Liver (tissue), 9 donors: ENCODE data around the gene ACSL3. TPM values are rescaled to one million over a fixed set of nuclear protein-coding genes. Genes with fewer than 3 reads are reported as not detected.

Experiments used
- DNase-seq: peaks from one replicate; pipeline ENCODE4 v3.0.0-alpha.2; 2017; ENCODE audit warnings: low spot score
- H3K27ac ChIP-seq, 2 donors: one replicate each; pipeline ENCODE4 v1.7.0; 2013; ENCODE audit warnings: inconsistent platforms in 2 of 2, low read length in 2 of 2, control low read depth in 1 of 2, low read depth in 1 of 2, mild to moderate bottlenecking in 1 of 2
- H3K27me3 ChIP-seq, 4 donors: one replicate each; pipeline versions ENCODE4 v1.6.1 to v1.7.0; 2013; ENCODE audit warnings: low read length in 3 of 4, inconsistent platforms in 1 of 4, mild to moderate bottlenecking in 1 of 4, moderate library complexity in 1 of 4; ENCODE audit not compliant: control insufficient read depth in 4 of 4, insufficient read depth in 4 of 4
- H3K36me3 ChIP-seq, 4 donors: one replicate each; pipeline versions ENCODE4 v1.6.1 to v1.7.0; 2013; ENCODE audit warnings: low read length in 3 of 4, mild to moderate bottlenecking in 3 of 4, low read depth in 1 of 4, moderate library complexity in 1 of 4; ENCODE audit not compliant: control insufficient read depth in 4 of 4, insufficient read depth in 3 of 4
- H3K4me1 ChIP-seq, 4 donors: one replicate each; pipeline versions ENCODE4 v1.6.1 to v1.7.0; 2013; ENCODE audit warnings: low read length in 3 of 4, mild to moderate bottlenecking in 3 of 4, moderate library complexity in 1 of 4; ENCODE audit not compliant: control insufficient read depth in 4 of 4, insufficient read depth in 4 of 4
- H3K4me3 ChIP-seq, 3 donors: one replicate each; pipeline versions ENCODE4 v1.6.1 to v1.7.0; 2013; ENCODE audit warnings: low read length in 3 of 3, control low read depth in 1 of 3, low read depth in 1 of 3, mild to moderate bottlenecking in 1 of 3
- H3K9ac ChIP-seq, 2 donors: one replicate each; pipeline ENCODE4 v1.7.0; 2013; ENCODE audit warnings: low read length in 2 of 2, mild to moderate bottlenecking in 2 of 2, moderate library complexity in 2 of 2, control low read depth in 1 of 2, low read depth in 1 of 2
- H3K9me3 ChIP-seq, 4 donors: one replicate each; pipeline versions ENCODE4 v1.6.1 to v1.7.0; 2013; ENCODE audit warnings: low read length in 3 of 4; ENCODE audit not compliant: control insufficient read depth in 4 of 4
- ATF3 ChIP-seq: IDR thresholded peaks from 2 replicates; pipeline ENCODE4 v1.6.1; 2016; ENCODE audit warnings: antibody characterized with exemption
- CTCF ChIP-seq: fragments of 150-350 bp; IDR thresholded peaks from 2 replicates; pipeline ENCODE4 v1.5.1; 2017; ENCODE audit warnings: improper control_type of control experiment, low read depth, low read length; ENCODE audit not compliant: missing input control
- EGR1 ChIP-seq, 2 donors: IDR thresholded peaks; 2 replicates each; pipeline ENCODE4 v1.6.1; 2016 to 2018; ENCODE audit warnings: antibody characterized with exemption in 2 of 2, low read depth in 2 of 2
- FOXA1 ChIP-seq: IDR thresholded peaks from 2 replicates; pipeline ENCODE4 v1.6.1; 2016; ENCODE audit warnings: antibody characterized with exemption
- FOXA2 ChIP-seq: IDR thresholded peaks from 2 replicates; pipeline ENCODE4 v1.6.1; 2016; ENCODE audit warnings: antibody characterized with exemption
- GABPA ChIP-seq, 2 donors: IDR thresholded peaks in 1 of 2; conservative IDR thresholded peaks in 1 of 2; 2 replicates each; pipeline ENCODE4 v1.6.1; 2016; ENCODE audit warnings: antibody characterized with exemption in 2 of 2, mild to moderate bottlenecking in 1 of 2, moderate library complexity in 1 of 2
- HNF4A ChIP-seq, 2 donors: conservative IDR thresholded peaks; 2 replicates each; pipeline ENCODE4 v1.6.1; 2016; ENCODE audit warnings: antibody characterized with exemption in 2 of 2, mild to moderate bottlenecking in 2 of 2
- HNF4G ChIP-seq: IDR thresholded peaks from 2 replicates; pipeline ENCODE4 v1.6.1; 2016; ENCODE audit warnings: antibody characterized with exemption
- JUND ChIP-seq, 2 donors: IDR thresholded peaks; 2 replicates each; pipeline ENCODE4 v1.6.1; 2016; ENCODE audit warnings: antibody characterized with exemption in 2 of 2
- MAX ChIP-seq: IDR thresholded peaks from 2 replicates; pipeline ENCODE4 v1.6.1; 2016; ENCODE audit warnings: antibody characterized with exemption
- NR2F2 ChIP-seq: IDR thresholded peaks from 2 replicates; pipeline ENCODE4 v1.6.1; 2016; ENCODE audit warnings: antibody characterized with exemption
- RAD21 ChIP-seq, 2 donors: IDR thresholded peaks; 2 replicates each; pipeline ENCODE4 v1.6.1; 2016; ENCODE audit warnings: antibody characterized with exemption in 2 of 2, mild to moderate bottlenecking in 2 of 2
- REST ChIP-seq: IDR thresholded peaks from 2 replicates; pipeline ENCODE4 v1.6.1; 2016; ENCODE audit warnings: antibody characterized with exemption, mild to moderate bottlenecking
- RXRA ChIP-seq, 2 donors: IDR thresholded peaks; 2 replicates each; pipeline ENCODE4 v1.6.1; 2017 to 2018; ENCODE audit warnings: antibody characterized with exemption in 2 of 2, mild to moderate bottlenecking in 1 of 2
- SP1 ChIP-seq: IDR thresholded peaks from 2 replicates; pipeline ENCODE4 v1.6.1; 2018; ENCODE audit warnings: antibody characterized with exemption, mild to moderate bottlenecking
- TAF1 ChIP-seq: conservative IDR thresholded peaks from 2 replicates; pipeline ENCODE4 v1.6.1; 2016; ENCODE audit warnings: antibody characterized with exemption, mild to moderate bottlenecking
- YY1 ChIP-seq: IDR thresholded peaks from 2 replicates; pipeline ENCODE4 v1.6.1; 2016; ENCODE audit warnings: antibody characterized with exemption, mild to moderate bottlenecking
- ZBTB33 ChIP-seq: IDR thresholded peaks from 2 replicates; pipeline ENCODE4 v1.6.1; 2016; ENCODE audit warnings: antibody characterized with exemption
- WGBS: extraction: QIAGEN DNeasy Blood & Tissue Kit; methylation state at CpG from one replicate; pipeline ENCODE4 v1.1.7; 2013; 5-methylcytosine and 5-hydroxymethylcytosine counted together
- polyA plus RNA-seq, 2 donors: library from polyadenylated mRNA; stranded (reverse) in 1 of 2; unstranded in 1 of 2; fragments of 200-250 nt in 1 of 2; fragments of >200 nt in 1 of 2; fragmentation: Nextera tagmentation in 1 of 2; extraction: Ambion mirVana in 1 of 2; gene quantifications; one replicate each; pipeline versions ENCODE4 v1.2.1 to v1.2.3, GENCODE V29; 2013 to 2015
- total RNA-seq, 2 donors: library from RNA; depleted of rRNA; stranded (reverse); fragments of >200 nt; gene quantifications; one replicate each; pipeline ENCODE4 v1.2.3, GENCODE V29; 2014
- donor health status: healthy.
- donor health status: healthy.
- donor health status: healthy.
- donor health status: healthy.
- donor health status: healthy.

The ACSL3 gene
- total and polyA plus RNA-seq, 4 donors: 22.2 to 66.6 (median 43.3) TPM

GRCh38 chr2:222952204-222952603, 91.4 kb downstream of the ACSL3 start:
- DNase-seq: no peak
- TF ChIP-seq HNF4A (conservative IDR thresholded peaks at IDR 0.05) (no peak), MAX (no peak), SP1 (no peak), YY1 (no peak), TAF1 (no peak), CTCF (no peak), NR2F2 (no peak), GABPA (IDR thresholded peaks at IDR 0.05 in 1 of 2, conservative IDR thresholded peaks at IDR 0.05 in 1 of 2) (no peak), JUND (IDR thresholded peaks at IDR 0.05) (no peak), RAD21 (IDR thresholded peaks at IDR 0.05) (no peak), REST (no peak), RXRA (IDR thresholded peaks at IDR 0.05) (no peak), ZBTB33 (no peak), FOXA1 (no peak), FOXA2 (no peak), EGR1 (IDR thresholded peaks at IDR 0.05; ENCODE audit: low read depth in 2 of 2) (no peak), ATF3 (no peak), HNF4G (no peak)
- H3K4me3 ChIP-seq: no peak overlapping the region

GRCh38 chr2:222955008-222955407, 94.2 kb downstream of the ACSL3 start:
- Histone ChIP-seq H3K4me3 (no peak overlapping the region), H3K4me1 (no peaks in the 10 kb centered on the region), H3K27me3 (no peaks in the 10 kb centered on the region), H3K36me3 (no peaks in the 10 kb centered on the region), H3K27ac (no peak overlapping the region), H3K9me3 (no peaks in the 10 kb centered on the region), H3K9ac (no peak overlapping the region)
- no peak for TF ChIP-seq HNF4G
- TF ChIP-seq SP1: no peak
- no peak for TF ChIP-seq NR2F2
- no peak for TF ChIP-seq MAX
- TF ChIP-seq RAD21 (IDR thresholded peaks at IDR 0.05): no peak
- no peak for TF ChIP-seq HNF4A (conservative IDR thresholded peaks at IDR 0.05)
- no peak for TF ChIP-seq YY1
- WGBS: 67% methylated on average over 1 of the region's 1 CpG
- no peak for DNase-seq

More at GRCh38 chr2:222952204-222952603, 91.4 kb downstream of the ACSL3 start:
- H3K4me1 ChIP-seq: no peaks in the 10 kb centered on the region
- no peaks in the 10 kb centered on the region for H3K36me3 ChIP-seq
- H3K9me3 ChIP-seq: no peaks in the 10 kb centered on the region
- H3K27ac ChIP-seq: no peak overlapping the region
- no peak overlapping the region for H3K9ac ChIP-seq
- no peaks in the 10 kb centered on the region for H3K27me3 ChIP-seq
